Activated T-cell treated with anti-CD3 and anti-CD28 coated beads for 4 hours (primary cell): Measurements from ENCODE around the gene CNOT6L.
"Not testable (repeated sequence)": the region's sequence is repeated elsewhere in the genome, so short reads cannot be mapped to it uniquely, and the experiment has no call there.

Source experiments
- DNase-seq: peaks from one replicate; pipeline ENCODE4 v3.0.0-alpha.2; 2020

Gene CNOT6L

GRCh38 chr4:77818602-77819403, at the start of gene CNOT6L:
CNOT6L (minus strand) TSS chr4:77819368; CDS start chr4:77819308, 60 bp downstream.
- peak; percentile 78 for DNase-seq

- DNase-seq: no peak
These were observed 46.1 kb upstream of the CNOT6L start for GRCh38 chr4:77865259-77865658.

- DNase-seq: not testable (repeated sequence)
These were observed 44.2 kb upstream of the CNOT6L start for GRCh38 chr4:77863341-77863740.

GRCh38 chr4:77862478-77863216, 43.5 kb upstream of the CNOT6L start, which contains the start of gene MRPL1:
MRPL1 (plus strand) TSS chr4:77862830; CDS start chr4:77862849, 19 bp downstream.
- peak; percentile 83 for DNase-seq

DNA sequence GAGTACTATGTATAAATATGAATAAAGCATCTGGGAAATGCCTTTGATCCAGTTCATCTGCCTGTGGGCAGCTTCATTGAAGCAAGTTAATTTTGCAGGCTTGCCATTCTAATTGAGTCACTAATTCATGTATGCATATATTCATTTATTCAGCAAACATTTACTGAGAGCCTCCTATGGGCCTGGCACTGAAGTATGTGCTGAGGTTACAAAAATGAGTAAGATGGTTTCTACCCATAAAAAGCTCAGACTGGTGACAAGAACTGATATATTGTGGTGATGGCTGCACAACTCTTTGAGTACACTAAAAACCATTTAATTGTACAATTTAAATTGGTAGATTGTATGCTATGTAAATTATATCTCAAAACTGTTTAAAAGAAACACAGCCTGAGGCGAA, 42.3 kb upstream of the CNOT6L start:
- no peak for DNase-seq

GRCh38 chr4:77859256-77859655, 40.1 kb upstream of the CNOT6L start:
- no peak for DNase-seq

DNA sequence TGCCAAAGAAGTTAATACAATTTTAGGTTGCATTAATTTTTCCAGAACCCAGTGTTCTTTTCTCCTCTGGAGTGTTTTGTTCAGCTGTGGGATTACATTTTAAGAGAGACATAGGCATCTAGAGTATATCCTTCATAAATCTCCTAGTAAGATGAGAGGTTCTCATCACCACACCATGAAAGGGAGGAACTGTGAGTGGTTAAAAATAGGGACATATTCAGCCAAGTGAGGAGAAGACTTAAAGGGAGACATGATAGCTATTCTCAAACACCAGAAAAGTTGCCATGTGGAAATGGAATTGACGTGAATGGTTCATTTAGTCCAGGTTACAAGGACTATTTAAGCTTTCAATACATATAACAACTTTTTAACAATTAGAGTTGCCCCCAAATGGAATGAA, 37.0 kb upstream of the CNOT6L start:
- DNase-seq: no peak

DNA sequence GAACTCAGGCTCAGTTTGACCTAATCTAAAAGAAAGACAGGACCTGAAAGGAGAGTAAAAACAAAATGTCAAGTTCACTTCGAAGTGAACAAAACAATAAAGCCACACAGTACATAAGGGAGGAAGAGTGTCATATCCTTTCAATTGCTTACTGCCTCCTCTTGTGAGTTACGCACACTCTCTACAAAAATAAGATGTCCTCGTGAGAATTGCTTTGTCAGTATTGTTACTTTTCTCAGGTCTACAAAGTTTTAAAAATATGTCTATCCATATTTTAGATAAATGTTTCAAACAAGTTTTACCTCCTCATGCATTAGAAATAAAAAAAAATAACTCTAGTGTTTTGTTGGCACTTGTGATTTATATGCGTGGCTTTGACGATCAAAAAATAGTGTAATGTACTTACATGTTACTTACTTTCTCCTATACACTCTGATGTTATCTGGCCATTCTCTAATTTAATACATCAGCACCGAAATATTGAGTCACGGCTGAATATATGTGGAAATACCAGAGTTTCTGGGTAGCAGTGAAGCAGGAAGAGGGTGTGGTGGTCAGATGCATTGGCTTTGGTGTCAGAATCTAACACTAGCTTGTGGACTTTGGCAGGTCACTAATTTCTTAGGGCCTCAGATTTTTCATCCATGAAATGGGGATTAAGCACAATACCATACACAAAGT, 35.4 kb upstream of the CNOT6L start:
- DNase-seq: no peak

DNA sequence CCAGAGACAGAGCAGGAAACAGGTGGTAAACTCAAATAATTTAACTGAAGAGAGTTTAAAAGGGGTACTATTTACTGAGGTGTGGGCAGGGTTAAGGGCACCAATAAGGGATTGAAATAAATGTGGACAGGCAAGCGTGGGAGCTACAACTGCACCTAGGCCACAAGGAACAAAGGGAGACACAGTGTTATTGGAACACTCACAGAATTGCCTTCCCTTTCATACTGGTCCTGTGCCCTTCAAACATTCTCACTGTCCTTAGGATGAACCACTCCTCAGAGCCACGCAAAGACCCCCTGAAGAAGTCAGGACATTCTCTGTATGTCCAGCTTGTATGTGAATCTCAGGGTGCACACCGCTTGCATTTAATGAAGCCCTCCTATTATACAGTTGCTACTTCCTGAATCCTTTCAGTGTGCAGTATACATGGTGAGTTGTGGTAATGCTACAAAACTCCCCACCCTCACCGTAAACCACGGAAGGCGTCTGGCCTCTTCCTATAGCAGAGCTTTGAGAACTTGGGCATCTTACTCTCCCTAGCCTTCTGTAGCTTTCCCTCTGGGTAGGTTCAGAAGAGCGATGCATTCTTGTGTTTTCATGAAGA, 33.8 kb upstream of the CNOT6L start:
- DNase-seq: peak; percentile 42

DNA sequence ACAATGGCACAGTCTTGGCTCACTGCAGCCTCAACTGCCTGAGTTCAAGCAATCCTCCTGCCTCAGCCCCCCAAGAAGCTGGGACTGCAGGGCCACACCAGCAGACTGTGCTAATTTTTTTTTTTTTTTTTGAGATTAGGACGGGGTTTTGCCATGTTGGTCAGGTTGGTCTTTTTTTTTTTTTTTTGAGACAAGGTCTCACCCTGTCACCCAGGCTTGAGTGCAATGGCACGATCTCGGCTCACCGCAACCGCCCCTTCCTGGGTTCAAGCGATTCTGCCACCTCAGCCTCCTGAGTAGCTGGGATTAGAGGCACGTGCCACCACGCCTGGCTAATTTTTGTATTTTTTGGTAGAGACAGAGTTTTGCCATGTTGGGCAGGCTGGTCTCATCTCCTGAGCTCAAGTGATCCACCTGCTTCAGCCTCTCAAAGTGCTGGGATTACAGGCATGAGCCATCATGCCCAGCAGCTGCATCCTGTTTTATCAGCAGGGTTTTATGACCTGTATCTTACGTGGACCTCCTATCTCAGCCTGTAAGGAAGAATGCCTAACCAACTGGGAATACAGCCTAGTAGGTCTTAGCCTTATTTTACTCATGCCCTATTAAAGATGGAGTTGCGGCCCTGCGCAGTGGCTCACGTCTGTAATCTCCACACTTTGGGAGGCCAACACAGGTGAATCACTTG, 30.3 kb upstream of the CNOT6L start:
- no peak for DNase-seq

GRCh38 chr4:77848508-77848907, 29.3 kb upstream of the CNOT6L start:
- DNase-seq: no peak

GRCh38 chr4:77845929-77846328, 26.8 kb upstream of the CNOT6L start:
- DNase-seq: no peak

- DNase-seq: no peak
These were observed 26.2 kb upstream of the CNOT6L start for GRCh38 chr4:77845400-77845799.

DNA sequence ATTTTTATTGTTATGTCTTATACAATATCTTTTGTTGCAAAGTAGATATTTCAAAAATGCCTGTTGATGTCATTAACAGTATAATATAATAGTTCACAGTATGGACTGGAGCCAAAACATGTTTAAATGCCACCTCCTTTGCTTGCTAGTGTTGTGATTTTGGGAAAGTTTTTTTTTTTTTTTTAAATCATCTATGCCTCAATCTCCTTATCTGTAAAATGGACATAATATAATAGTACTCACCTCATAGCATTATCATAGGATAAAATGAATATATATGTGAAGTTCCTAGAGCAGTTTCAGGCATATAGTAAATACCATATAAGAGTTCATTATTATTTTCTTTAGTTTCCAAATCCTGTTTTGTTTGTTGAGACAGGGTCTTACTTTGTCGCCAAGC, 25.2 kb upstream of the CNOT6L start:
- DNase-seq: no peak

DNA sequence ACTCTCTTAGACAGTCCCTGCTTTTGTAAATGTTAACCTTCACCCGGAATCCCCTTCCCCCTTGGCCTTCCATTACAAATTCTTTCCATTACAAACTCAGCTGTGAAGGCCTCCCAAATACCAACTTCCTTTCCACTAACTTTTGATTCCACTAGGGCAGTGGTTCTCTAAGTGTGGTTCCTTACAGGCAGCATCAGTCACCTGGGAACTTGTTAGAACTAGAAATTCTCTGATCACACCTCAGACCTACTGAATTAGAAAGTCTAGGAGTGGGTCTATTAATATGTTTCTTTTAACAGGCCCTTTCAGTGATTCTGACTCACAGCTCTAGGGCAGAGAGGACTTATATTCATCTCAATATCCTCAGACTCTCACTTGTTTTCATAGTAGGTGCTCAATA, 24.5 kb upstream of the CNOT6L start:
- DNase-seq: no peak

DNA sequence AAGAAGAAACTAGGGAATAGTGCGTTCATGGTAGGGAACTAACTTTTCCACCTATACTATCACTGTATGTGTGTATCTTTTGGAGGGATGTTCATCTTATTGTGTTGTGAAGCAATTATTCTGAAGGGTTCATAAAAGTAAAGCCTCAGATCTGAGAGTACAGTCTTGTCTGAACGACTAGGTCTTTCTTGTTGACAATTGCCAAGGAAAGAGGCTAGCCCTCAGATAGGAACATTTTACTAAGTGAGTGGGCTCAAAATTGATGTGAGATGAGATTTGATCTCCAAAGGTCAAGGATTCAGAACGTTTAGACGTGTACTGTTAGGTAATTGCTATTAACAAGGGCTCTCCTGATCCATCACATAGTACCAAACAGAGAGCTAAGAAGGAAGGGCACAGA, 15.2 kb upstream of the CNOT6L start:
- DNase-seq: no peak

GRCh38 chr4:77833126-77833724, 14.1 kb upstream of the CNOT6L start:
- no peak for DNase-seq

DNA sequence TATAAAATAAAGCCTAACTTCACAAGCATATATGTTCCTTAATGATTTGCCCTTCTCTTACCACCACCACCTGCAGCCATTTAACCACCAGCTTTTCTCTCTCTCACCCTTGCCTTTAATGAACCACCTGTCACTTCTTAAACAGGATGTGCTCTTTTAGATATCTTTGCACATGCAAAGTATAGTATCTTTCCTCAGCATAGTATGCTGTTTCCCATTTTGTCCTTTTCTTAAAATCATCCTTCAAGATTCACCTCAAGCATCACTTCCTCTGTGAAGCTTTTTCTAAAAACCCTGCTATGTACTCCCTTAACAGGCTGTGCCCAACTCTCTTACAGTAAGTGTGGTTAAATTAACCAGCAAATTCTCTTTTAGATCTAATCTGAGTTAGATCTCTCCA, 8.2 kb upstream of the CNOT6L start:
- no peak for DNase-seq

DNA sequence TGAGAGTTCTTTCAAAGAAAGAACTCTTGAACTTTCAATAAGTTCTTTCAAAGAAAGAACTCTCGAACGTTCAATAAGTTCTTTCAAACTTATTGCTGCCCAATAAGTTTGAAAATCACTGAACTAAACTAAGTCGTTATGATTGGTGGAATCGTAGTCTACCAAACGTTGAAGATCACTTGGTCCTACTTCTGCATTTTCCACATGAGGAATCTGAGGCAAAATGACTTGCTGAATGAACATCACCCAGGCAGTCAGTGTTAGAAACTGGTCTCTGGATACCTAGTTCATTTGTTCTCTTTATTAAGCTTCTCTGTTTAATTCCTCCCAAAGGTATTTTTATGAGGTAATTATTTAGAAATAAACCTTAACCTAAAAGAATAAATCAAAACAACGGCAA, 7.1 kb upstream of the CNOT6L start:
- no peak for DNase-seq

DNA sequence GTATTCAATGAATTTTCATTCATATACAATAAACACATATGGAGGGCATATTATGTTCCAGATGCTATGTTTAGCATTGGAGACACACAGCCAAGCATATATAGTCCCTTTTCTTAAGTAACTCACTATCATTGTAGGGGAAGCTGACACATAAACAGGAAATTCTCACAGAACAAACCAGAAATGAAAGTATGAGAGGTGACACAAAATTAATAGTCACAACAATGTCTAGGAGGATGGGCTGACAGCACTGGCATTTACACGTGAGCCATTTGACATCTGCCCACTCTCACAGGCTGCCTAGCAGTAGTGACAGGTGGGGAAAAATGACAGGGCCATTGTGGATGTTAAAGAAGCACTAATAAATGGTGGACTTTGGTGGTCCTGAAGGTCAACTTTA, 2.6 kb upstream of the CNOT6L start:
- DNase-seq: peak; percentile 29

- no peak for DNase-seq
These were observed 1.7 kb upstream of the CNOT6L start for GRCh38 chr4:77820649-77821561.
